ENCODE data around the gene COL6A3.

COL6A3 gene

GRCh38 chr2:237400199-237400598 is 13.8 kb downstream of the COL6A3 start:
- DNase-seq = no peak
- in situ Hi-C loops (cut with HindIII; ENCODE audit: low pct_ligation_motif_present, low pct_unique_long_range_greater_than_20kb, low sequenced_read_pairs) = no loop called here

GRCh38 chr2:237397072-237397471 is 16.9 kb downstream of the COL6A3 start:
- in situ Hi-C loops (cut with HindIII; ENCODE audit: low pct_ligation_motif_present, low pct_unique_long_range_greater_than_20kb, low sequenced_read_pairs) = no loop called here
- DNase-seq = no peak

- in situ Hi-C loops (cut with HindIII; ENCODE audit: low pct_ligation_motif_present, low pct_unique_long_range_greater_than_20kb, low sequenced_read_pairs) = no loop called here
- no peak for DNase-seq
Observed at GRCh38 chr2:237393523-237393922, 20.4 kb downstream of the COL6A3 start.

GRCh38 chr2:237392186-237392585 is 21.8 kb downstream of the COL6A3 start:
- no peak for DNase-seq

GRCh38 chr2:237391140-237391539 is 22.8 kb downstream of the COL6A3 start:
- no peak for DNase-seq
- in situ Hi-C loops (cut with HindIII; ENCODE audit: low pct_ligation_motif_present, low pct_unique_long_range_greater_than_20kb, low sequenced_read_pairs) = no loop called here

More at GRCh38 chr2:237392186-237392585, 21.8 kb downstream of the COL6A3 start:
- in situ Hi-C loops (cut with HindIII; ENCODE audit: low pct_ligation_motif_present, low pct_unique_long_range_greater_than_20kb, low sequenced_read_pairs) = no loop called here

- in situ Hi-C loops (cut with HindIII; ENCODE audit: low pct_ligation_motif_present, low pct_unique_long_range_greater_than_20kb, low sequenced_read_pairs) = no loop called here
- DNase-seq = no peak
Observed at GRCh38 chr2:237390235-237390634, 23.7 kb downstream of the COL6A3 start.

- in situ Hi-C loops (cut with HindIII; ENCODE audit: low pct_ligation_motif_present, low pct_unique_long_range_greater_than_20kb, low sequenced_read_pairs) = no loop called here
Observed at GRCh38 chr2:237389831-237390230, 24.1 kb downstream of the COL6A3 start.

GRCh38 chr2:237388036-237388435 is 25.9 kb downstream of the COL6A3 start:
- no peak for DNase-seq
- in situ Hi-C loops (cut with HindIII; ENCODE audit: low pct_ligation_motif_present, low pct_unique_long_range_greater_than_20kb, low sequenced_read_pairs) = no loop called here

More at GRCh38 chr2:237389831-237390230, 24.1 kb downstream of the COL6A3 start:
- no peak for DNase-seq

- in situ Hi-C loops (cut with HindIII; ENCODE audit: low pct_ligation_motif_present, low pct_unique_long_range_greater_than_20kb, low sequenced_read_pairs) = no loop called here
Observed at GRCh38 chr2:237384672-237385020, 29.3 kb downstream of the COL6A3 start.

GRCh38 chr2:237383991-237384671 is 29.8 kb downstream of the COL6A3 start:
- no peak for DNase-seq
- in situ Hi-C loops (cut with HindIII; ENCODE audit: low pct_ligation_motif_present, low pct_unique_long_range_greater_than_20kb, low sequenced_read_pairs) = no loop called here

More at GRCh38 chr2:237384672-237385020, 29.3 kb downstream of the COL6A3 start:
- DNase-seq = no peak

- DNase-seq = no peak
- in situ Hi-C loops (cut with HindIII; ENCODE audit: low pct_ligation_motif_present, low pct_unique_long_range_greater_than_20kb, low sequenced_read_pairs) = no loop called here
Observed at GRCh38 chr2:237380768-237381167, 33.2 kb downstream of the COL6A3 start.

GRCh38 chr2:237379636-237380035 is 34.3 kb downstream of the COL6A3 start:
- no peak for DNase-seq
- in situ Hi-C loops (cut with HindIII; ENCODE audit: low pct_ligation_motif_present, low pct_unique_long_range_greater_than_20kb, low sequenced_read_pairs) = no loop called here

- in situ Hi-C loops (cut with HindIII; ENCODE audit: low pct_ligation_motif_present, low pct_unique_long_range_greater_than_20kb, low sequenced_read_pairs) = no loop called here
- DNase-seq = no peak
Observed at GRCh38 chr2:237378650-237379049, 35.3 kb downstream of the COL6A3 start.

- in situ Hi-C loops (cut with HindIII; ENCODE audit: low pct_ligation_motif_present, low pct_unique_long_range_greater_than_20kb, low sequenced_read_pairs) = no loop called here
- DNase-seq = no peak
Observed at GRCh38 chr2:237374284-237375060, 39.5 kb downstream of the COL6A3 start.

GRCh38 chr2:237371856-237372255 is 42.1 kb downstream of the COL6A3 start:
- in situ Hi-C loops (cut with HindIII; ENCODE audit: low pct_ligation_motif_present, low pct_unique_long_range_greater_than_20kb, low sequenced_read_pairs) = no loop called here
- DNase-seq = no peak

GRCh38 chr2:237365671-237366070 is 48.3 kb downstream of the COL6A3 start:
- in situ Hi-C loops (cut with HindIII; ENCODE audit: low pct_ligation_motif_present, low pct_unique_long_range_greater_than_20kb, low sequenced_read_pairs) = no loop called here
- DNase-seq = no peak

- in situ Hi-C loops (cut with HindIII; ENCODE audit: low pct_ligation_motif_present, low pct_unique_long_range_greater_than_20kb, low sequenced_read_pairs) = no loop called here
Observed at GRCh38 chr2:237364655-237365054, 49.3 kb downstream of the COL6A3 start.

GRCh38 chr2:237361194-237362004 is 52.6 kb downstream of the COL6A3 start:
- in situ Hi-C loops (cut with HindIII; ENCODE audit: low pct_ligation_motif_present, low pct_unique_long_range_greater_than_20kb, low sequenced_read_pairs) = no loop called here
- no peak for DNase-seq

More at GRCh38 chr2:237364655-237365054, 49.3 kb downstream of the COL6A3 start:
- DNase-seq = no peak
